ENCODE results near the gene DSPP.

The DSPP gene

GRCh38 chr4:87662871-87663270, 54.5 kb downstream of the DSPP start:
- Histone ChIP-seq H3K27ac (ENCODE audit: low read length) (no peak overlapping the region), H3K4me3 (ENCODE audit: low read length in 2 of 2) (no peak overlapping the region), H3K4me1 (ENCODE audit: control insufficient read depth, insufficient read depth, low read length) (peaks cover 6% of the 10 kb centered on the region), H3K9me3 (ENCODE audit: control insufficient read depth in 2 of 2, low read length in 2 of 2) (no peaks in the 10 kb centered on the region), H3K36me3 (ENCODE audit: control insufficient read depth in 2 of 2, insufficient read depth in 2 of 2, low read length in 2 of 2) (no peaks in the 10 kb centered on the region), H3K27me3 (ENCODE audit: control insufficient read depth in 1 of 2, insufficient read depth in 2 of 2, low read length in 2 of 2) (no peaks in the 10 kb centered on the region), H3K9ac (ENCODE audit: low read length in 2 of 2) (no peak overlapping the region)

All from stomach smooth muscle (tissue), 2 donors.